Measurements from ENCODE around the gene TTC33.

Gene TTC33

DNA sequence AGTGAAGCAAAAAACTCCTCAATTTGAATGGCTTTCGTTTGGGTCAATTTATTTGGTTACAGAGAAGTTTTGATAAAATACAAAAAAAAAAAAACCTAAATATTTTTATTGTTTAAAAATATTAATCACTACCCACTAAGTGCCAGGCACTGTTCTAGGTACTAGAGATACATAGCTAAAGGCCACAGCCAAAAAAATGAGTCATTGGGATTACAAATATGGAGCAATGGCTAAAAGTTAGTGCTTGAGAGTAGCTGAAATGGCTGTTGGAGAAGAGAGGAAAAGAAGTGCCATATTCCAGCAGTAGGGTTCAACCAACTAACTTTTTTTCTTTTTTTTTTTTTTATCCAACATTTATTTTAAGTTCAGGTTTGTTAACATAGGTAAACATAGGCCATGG is 206.1 kb downstream of the TTC33 start:
- Histone ChIP-seq H3K27ac (ENCODE audit: low read depth, low read length) (no peak overlapping the region), H3K36me3 (ENCODE audit: low read length) (no peaks in the 10 kb centered on the region), H3K9me3 (ENCODE audit: insufficient read depth, low read length) (no peaks in the 10 kb centered on the region), H3K9ac (ENCODE audit: low read length) (no peak overlapping the region), H3K9me2 (replicated peaks; ENCODE audit: insufficient read depth, low read length) (no peaks in the 10 kb centered on the region), H3K79me2 (ENCODE audit: insufficient read depth, low read length) (no peaks in the 10 kb centered on the region), H3K27me3 (ENCODE audit: low read length) (no peaks in the 10 kb centered on the region), H3K4me2 (ENCODE audit: low read depth, low read length, poor library complexity, severe bottlenecking) (no peak overlapping the region), H3F3A (ENCODE audit: insufficient read depth) (no peaks in the 10 kb centered on the region), H2AFZ (ENCODE audit: low read depth, low read length, severe bottlenecking) (no peak overlapping the region), H4K20me1 (ENCODE audit: low read depth, low read length) (no peaks in the 10 kb centered on the region), H3K4me3 (ENCODE audit: insufficient read depth, low read length, poor library complexity, severe bottlenecking) (no peak overlapping the region)
- TF ChIP-seq, protein P1, sequence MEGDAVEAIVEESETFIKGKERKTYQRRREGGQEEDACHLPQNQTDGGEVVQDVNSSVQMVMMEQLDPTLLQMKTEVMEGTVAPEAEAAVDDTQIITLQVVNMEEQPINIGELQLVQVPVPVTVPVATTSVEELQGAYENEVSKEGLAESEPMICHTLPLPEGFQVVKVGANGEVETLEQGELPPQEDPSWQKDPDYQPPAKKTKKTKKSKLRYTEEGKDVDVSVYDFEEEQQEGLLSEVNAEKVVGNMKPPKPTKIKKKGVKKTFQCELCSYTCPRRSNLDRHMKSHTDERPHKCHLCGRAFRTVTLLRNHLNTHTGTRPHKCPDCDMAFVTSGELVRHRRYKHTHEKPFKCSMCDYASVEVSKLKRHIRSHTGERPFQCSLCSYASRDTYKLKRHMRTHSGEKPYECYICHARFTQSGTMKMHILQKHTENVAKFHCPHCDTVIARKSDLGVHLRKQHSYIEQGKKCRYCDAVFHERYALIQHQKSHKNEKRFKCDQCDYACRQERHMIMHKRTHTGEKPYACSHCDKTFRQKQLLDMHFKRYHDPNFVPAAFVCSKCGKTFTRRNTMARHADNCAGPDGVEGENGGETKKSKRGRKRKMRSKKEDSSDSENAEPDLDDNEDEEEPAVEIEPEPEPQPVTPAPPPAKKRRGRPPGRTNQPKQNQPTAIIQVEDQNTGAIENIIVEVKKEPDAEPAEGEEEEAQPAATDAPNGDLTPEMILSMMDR (IDR thresholded peaks at IDR 0.05; ENCODE audit: insufficient read depth, low read length, poor library complexity, severe bottlenecking), result no peak
- no peak for TF ChIP-seq EZH2phosphoT487 (conservative IDR thresholded peaks at IDR 0.05; ENCODE audit: low read length)

DNA sequence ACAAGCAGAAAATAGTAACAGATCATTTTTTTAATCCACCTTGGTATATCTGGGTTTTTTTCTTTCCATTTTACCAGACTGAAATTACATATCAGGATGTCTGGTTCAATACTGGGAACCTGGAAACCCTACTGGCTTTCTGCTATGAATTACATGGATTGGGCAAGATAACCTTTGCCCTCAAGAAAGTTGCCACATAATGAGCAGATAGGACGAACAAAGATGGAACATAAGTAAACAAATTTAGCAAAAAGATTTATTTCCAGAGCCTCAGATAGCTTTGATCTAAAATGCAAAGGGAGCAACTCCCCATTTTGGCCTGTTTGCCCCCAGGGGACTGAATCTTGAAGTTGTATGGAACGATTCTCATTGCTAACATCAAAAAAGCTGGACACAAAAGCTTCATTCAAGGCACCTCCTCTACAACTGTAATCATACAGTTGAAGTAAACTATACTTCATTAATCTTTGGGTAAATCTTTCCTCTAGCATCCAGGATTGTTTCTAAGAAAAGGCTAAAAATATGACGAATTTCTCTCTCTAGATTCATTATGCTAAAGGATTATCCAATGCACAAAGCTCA is 207.7 kb downstream of the TTC33 start:
- Histone ChIP-seq H3K9me2 (replicated peaks; ENCODE audit: insufficient read depth, low read length) (no peaks in the 10 kb centered on the region), H3K27me3 (ENCODE audit: low read length) (no peaks in the 10 kb centered on the region), H3K36me3 (ENCODE audit: low read length) (no peaks in the 10 kb centered on the region), H3K27ac (ENCODE audit: low read depth, low read length) (no peak overlapping the region), H3K4me3 (ENCODE audit: insufficient read depth, low read length, poor library complexity, severe bottlenecking) (no peak overlapping the region), H2AFZ (ENCODE audit: low read depth, low read length, severe bottlenecking) (no peak overlapping the region), H3K4me2 (ENCODE audit: low read depth, low read length, poor library complexity, severe bottlenecking) (no peak overlapping the region), H4K20me1 (ENCODE audit: low read depth, low read length) (no peaks in the 10 kb centered on the region), H3K9ac (ENCODE audit: low read length) (no peak overlapping the region), H3K79me2 (ENCODE audit: insufficient read depth, low read length) (no peaks in the 10 kb centered on the region), H3K9me3 (ENCODE audit: insufficient read depth, low read length) (no peaks in the 10 kb centered on the region), H3F3A (ENCODE audit: insufficient read depth) (no peaks in the 10 kb centered on the region)
- TF ChIP-seq, protein P1 (IDR thresholded peaks at IDR 0.05; ENCODE audit: insufficient read depth, low read length, poor library complexity, severe bottlenecking), result no peak
- TF ChIP-seq EZH2phosphoT487 (conservative IDR thresholded peaks at IDR 0.05; ENCODE audit: low read length), result no peak

DNA sequence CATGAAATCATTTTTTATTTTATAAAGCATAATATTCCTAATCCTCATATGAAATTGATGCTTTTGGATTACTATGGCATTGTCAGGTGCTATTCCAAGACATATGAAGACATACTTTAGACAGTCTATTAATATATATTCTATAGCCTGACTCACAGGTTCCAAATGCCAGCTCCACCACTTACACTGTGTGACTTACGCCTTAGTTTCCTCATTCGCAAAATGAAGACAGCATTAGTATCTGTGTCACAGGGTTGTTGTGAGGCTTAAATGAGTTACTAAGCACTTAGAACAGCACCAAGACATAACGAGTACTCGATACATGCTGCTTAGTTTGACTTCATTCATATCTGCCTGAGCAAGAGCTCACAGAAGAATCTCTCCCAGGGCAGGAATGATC is 208.2 kb downstream of the TTC33 start:
- Histone ChIP-seq H3F3A (ENCODE audit: insufficient read depth) (no peaks in the 10 kb centered on the region), H3K9me2 (replicated peaks; ENCODE audit: insufficient read depth, low read length) (no peaks in the 10 kb centered on the region), H3K4me3 (ENCODE audit: insufficient read depth, low read length, poor library complexity, severe bottlenecking) (no peak overlapping the region), H3K36me3 (ENCODE audit: low read length) (no peaks in the 10 kb centered on the region), H3K79me2 (ENCODE audit: insufficient read depth, low read length) (no peaks in the 10 kb centered on the region), H3K27me3 (ENCODE audit: low read length) (no peaks in the 10 kb centered on the region), H3K4me2 (ENCODE audit: low read depth, low read length, poor library complexity, severe bottlenecking) (no peak overlapping the region), H2AFZ (ENCODE audit: low read depth, low read length, severe bottlenecking) (no peak overlapping the region), H3K9me3 (ENCODE audit: insufficient read depth, low read length) (no peaks in the 10 kb centered on the region), H4K20me1 (ENCODE audit: low read depth, low read length) (no peaks in the 10 kb centered on the region), H3K9ac (ENCODE audit: low read length) (no peak overlapping the region), H3K27ac (ENCODE audit: low read depth, low read length) (no peak overlapping the region)
- no peak for TF ChIP-seq EZH2phosphoT487 (conservative IDR thresholded peaks at IDR 0.05; ENCODE audit: low read length)
- TF ChIP-seq, protein P1 (IDR thresholded peaks at IDR 0.05; ENCODE audit: insufficient read depth, low read length, poor library complexity, severe bottlenecking), result no peak

All from SU-DHL-6 (cell line).